ENCODE data around the gene MANEAL.
A peak's percentile ranks its signal among the peaks of the same experiment; 100 is the strongest.

MANEAL gene

GRCh38 chr1:37782491-37782890, 11.2 kb upstream of the MANEAL start:
- no peak for DNase-seq (ENCODE audit: low read depth in 2 of 2)

- no peak for DNase-seq (ENCODE audit: low read depth in 2 of 2)
These were observed 532 bp upstream of the MANEAL start for GRCh38 chr1:37792943-37793686.

- DNase-seq (ENCODE audit: low read depth in 2 of 2): no peak
These were observed 1.0 kb downstream of the MANEAL start for GRCh38 chr1:37794372-37795339.

DNA sequence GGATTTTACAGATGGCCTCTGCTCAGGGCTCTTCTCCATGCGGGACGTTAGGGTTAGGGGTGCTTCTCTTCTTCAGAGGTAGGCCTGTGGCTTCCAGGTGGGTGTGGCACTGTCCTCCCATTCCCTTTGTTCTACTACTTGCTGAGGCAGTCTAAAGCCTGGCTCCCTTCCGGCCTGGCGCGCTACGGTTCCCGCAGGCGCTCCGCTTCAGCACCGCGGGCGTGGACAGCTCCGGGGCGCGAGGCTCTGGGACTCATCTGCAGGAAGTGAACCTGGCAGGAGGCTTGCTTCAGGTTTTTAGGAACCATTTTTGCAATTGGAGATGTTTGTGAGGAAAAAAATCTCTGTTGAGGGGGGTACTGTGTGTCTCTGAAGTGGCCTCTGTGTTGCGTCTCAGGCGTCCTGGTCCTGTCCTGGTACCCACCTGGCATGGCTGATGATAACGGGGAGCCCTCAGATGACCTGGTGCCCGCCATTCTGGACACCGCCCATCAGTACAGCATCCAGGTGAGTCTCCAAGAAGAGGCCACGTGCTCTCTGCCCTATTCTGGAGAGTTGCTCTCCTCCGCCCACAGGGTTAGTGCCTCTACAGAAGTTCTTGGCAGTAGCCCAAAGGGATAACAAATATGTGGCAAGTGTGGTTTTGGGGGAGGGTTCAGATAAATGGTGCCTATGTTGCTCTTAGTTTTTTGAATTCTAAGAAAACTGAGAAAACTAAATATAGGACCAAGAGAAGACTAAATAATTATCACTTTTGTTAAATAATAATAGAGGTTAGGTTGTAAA, 1.9 kb downstream of the MANEAL start:
- DNase-seq (ENCODE audit: low read depth in 2 of 2): no peak

DNA sequence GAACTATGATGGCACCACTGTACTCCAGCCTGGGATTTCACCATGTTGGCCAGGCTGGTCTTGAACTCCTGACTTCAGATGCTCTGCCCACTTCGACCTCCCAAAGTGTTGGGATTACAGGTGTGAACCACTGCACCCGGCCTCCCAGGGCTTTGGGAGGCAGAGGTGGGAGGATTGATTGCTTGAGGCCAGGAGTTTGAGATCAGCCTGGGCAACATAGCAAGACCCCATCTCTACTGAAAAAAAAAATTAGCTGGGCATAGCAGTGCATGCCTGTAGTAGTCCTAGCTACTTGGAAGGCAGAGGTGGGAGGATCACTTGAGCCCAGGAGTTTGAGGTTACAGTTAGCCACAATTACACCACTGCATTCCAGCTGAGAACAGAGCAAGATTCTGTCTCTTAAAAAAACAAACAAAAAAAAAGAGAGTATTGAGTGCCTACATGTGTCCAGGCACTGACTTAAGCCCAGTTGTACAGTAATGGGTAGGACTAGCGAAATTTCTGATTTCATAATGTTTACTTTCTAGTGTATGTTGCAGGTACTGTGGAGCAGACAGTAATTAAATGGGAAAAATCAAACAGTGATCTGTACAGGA, 4.2 kb downstream of the MANEAL start:
- no peak for DNase-seq (ENCODE audit: low read depth in 2 of 2)

DNA sequence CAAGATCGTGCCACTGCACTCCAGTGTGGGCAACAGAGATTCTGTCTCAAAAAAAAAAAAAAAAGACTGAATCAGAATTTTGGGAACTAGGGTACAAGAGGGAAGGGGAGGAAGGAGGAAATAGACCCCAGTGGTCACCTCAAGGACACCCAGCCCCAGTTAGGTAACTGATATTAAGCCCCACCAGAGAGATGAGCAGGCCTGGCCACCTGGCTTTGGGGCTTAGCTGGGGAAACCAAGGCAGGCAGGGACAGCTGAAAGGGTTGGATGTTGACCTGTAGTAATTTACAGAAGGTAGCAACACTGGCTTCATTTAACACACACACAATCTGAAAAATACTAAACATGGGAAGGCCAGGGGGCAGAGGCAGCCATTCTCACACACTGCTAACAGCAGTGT, 8.8 kb downstream of the MANEAL start:
- no peak for DNase-seq (ENCODE audit: low read depth in 2 of 2)

- DNase-seq (ENCODE audit: low read depth in 2 of 2): no peak
These were observed 13.5 kb downstream of the MANEAL start for GRCh38 chr1:37807220-37807554.

DNA sequence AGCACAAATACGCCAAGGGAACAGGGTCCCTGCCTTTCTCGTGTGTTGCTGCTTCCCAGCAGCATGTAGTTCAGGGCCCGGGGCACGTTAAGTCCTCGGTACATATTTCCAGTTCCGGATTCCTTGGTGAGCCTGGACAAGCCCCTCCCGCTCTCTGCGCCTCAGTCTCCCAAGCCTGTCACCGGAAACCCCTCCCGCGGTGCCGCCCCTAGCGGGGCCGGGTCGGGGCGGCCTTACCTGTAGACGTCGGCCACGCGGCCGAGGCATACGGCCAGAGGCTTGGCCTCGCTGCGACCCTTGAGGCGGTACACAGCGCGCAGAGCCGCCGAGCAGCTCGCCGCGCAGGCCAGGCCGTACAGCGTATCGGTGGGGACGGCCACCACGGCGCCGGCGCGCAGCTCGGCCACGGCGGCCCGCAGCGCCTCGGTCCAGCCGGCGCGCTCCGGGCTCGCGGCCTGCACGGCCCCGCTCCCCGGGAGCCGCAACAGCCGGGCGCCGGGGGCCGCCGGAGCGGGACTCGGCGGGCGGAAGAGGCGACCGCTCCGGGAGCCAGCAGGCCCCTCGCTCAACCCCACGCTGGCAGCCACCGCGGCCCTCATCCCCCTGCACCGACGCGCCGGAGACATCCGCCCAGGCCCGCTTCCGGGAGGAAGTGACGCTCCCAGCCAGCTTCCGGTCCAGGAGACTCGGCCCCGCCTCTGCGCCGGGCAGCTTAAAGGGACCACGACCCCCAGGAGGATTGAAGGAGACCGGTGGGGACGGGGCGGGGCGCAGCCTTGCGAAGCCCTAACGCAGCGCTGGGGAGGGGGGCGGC, 14.1 kb downstream of the MANEAL start, which contains the start of the genes C1orf122 and YRDC:
Gene C1orf122, plus strand, starts transcription at position 236 of the 814 bp plus-strand sequence. CDS start 615 bp downstream, outside the sequence.
Gene YRDC, minus strand, starts transcription at position 654 of the 814 bp plus-strand sequence. Its CDS starts 28 bp downstream, at position 626.
- peak; percentile 74 to 82 for DNase-seq (ENCODE audit: low read depth in 2 of 2)

GRCh38 chr1:37808369-37809319, 15.0 kb downstream of the MANEAL start:
- peak; percentile 40 to 50 for DNase-seq (ENCODE audit: low read depth in 2 of 2)

GRCh38 chr1:37809942-37810341, 16.3 kb downstream of the MANEAL start:
- DNase-seq (ENCODE audit: low read depth in 2 of 2): no peak

DNA sequence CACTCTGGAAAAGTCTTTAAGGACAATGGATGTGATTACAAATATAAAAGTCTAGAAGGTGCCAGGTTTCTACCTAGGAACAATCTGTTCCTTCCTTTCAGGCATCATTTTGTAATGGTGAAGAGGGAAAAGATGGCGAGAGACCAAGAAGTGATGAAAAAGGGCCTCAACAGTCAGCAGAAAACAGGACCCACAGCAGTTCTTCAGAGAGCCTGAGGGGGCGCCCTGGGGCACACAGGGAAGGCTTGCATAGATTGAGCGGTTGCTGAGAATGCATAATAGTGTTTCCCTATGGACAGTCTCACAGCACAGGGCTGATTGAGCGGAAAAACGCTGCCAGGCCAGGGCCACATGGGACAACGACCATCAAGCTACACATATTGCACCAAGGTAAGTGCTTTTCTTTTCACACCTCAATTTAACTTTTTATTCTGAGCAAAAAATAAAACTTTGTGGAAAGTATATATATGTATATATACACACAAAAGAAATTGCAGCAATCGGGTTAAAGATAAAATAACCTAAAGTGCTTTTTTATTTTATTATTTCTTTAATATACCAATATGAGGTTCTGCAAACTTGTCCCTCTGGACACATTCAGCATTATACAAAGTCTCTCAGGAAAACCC, 17.5 kb downstream of the MANEAL start:
- DNase-seq (ENCODE audit: low read depth in 2 of 2): peak; percentile 54 to 56

DNA sequence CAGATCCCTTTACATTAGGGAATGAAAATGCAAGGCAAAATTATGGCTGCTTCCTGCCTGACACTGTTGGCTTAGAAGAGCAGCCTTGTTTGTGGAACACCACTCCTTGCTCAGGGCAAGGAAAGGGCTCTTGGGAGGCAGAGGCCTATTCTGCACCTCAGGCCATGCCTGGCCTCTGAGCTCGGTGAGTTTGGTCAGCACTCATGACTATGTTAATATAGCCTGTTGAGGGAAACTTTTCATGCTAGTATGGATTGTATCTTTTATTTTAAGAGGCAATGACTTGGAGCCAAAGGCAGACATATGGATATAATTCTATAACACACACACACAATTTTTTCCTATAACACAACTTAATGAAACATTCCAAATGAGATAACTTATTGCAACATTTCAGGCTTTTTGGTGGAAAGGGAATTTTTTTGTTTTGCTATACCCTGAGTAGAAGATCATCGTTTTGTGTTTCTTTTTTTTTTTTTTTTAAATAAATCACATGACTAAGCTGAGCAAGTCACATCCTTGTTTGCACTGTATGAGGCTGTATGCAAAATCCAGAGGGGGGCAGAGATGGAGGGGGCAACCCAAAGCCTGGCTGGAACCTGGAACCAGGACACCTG, 20.0 kb downstream of the MANEAL start:
- DNase-seq (ENCODE audit: low read depth in 2 of 2): peak; percentile 18 to 28

DNA sequence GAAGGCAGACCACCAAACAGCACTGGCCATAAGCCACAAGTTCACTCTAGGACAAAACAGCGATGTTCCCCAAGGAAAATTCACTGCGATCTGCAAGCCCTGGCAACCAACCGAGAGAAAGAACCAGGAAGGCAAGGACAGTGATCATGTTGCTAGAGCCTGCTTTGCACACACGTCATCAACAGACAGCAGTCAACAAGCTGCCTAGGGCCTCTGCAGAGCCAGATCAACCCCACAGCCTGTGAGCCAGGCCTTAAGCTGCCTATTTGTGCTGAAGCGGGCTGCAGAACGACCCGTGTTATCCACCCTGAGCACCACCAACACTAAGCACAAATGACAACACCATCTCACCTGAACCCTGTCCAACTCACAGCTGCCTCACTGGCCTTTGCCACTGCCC, 20.6 kb downstream of the MANEAL start:
- no peak for DNase-seq (ENCODE audit: low read depth in 2 of 2)

- no peak for DNase-seq (ENCODE audit: low read depth in 2 of 2)
These were observed 23.8 kb downstream of the MANEAL start for GRCh38 chr1:37817481-37817880.

- DNase-seq (ENCODE audit: low read depth in 2 of 2): no peak
These were observed 27.8 kb downstream of the MANEAL start for GRCh38 chr1:37821481-37821880.

GRCh38 chr1:37822906-37823815, 29.5 kb downstream of the MANEAL start:
- no peak for DNase-seq (ENCODE audit: low read depth in 2 of 2)

DNA sequence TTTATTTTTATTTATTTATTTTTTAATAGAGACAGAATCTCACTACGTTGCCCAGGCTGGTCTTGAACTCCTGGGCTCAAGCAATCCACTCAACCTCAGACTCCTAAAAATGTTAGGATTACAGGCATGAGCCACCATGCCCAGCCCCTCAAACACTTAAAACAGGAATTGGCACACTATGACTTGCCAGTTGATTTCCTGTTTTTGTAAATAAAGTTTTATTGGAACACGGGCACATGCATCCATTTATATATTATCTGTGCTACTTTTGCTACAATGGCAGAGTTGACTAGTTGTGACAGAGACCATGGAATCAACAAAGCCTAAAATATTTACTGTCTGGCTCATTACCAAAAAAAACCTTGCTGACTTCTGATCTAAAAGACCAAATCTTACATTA, 30.4 kb downstream of the MANEAL start:
- no peak for DNase-seq (ENCODE audit: low read depth in 2 of 2)

Data from fibroblast of skin of left biceps (primary cell).